Esophagus squamous epithelium (tissue), 4 donors: ENCODE measurements around the gene GOLGA8A.
"Not testable (repeated sequence)": the region's sequence is repeated elsewhere in the genome, so short reads cannot be mapped to it uniquely, and the experiment has no call there.

Experiments used
- CTCF ChIP-seq, 6 experiments: fragments of 450-650 bp in 4 of 6; fragments of 200-600 bp in 2 of 6; sonication (generic) in 2 of 6; IDR thresholded peaks; one replicate each; pipeline ENCODE4 v1.5.1; 2016 to 2019; ENCODE audit warnings: antibody characterized with exemption in 6 of 6, mild to moderate bottlenecking in 4 of 6, moderate library complexity in 4 of 6
- POLR2A ChIP-seq, 4 donors: fragments of 450-650 bp; IDR thresholded peaks; one replicate each; pipeline ENCODE4 v1.6.1; 2017; ENCODE audit warnings: antibody characterized with exemption in 4 of 4, mild to moderate bottlenecking in 4 of 4, moderate library complexity in 3 of 4

- not testable (repeated sequence) for TF ChIP-seq CTCF, POLR2A (IDR thresholded peaks at IDR 0.05)
These were observed 28.6 kb downstream of the GOLGA8A start for GRCh38 chr15:34408973-34409372.
